Mammary epithelial cell (primary cell): ENCODE results near the gene MAEA.

Experiments
- EZH2 ChIP-seq: IDR thresholded peaks from 2 replicates; pipeline ENCODE4 v1.6.1; 2012; ENCODE audit warnings: low read length, inconsistent platforms, borderline replicate concordance
- TF ChIP-seq, protein P1 (sequence below), 2 donors: IDR thresholded peaks in 1 of 2; conservative IDR thresholded peaks in 1 of 2; 2 replicates each; pipeline ENCODE4 v1.5.1; 2011 to 2012; ENCODE audit warnings: inconsistent platforms in 2 of 2, low read length in 2 of 2, mild to moderate bottlenecking in 2 of 2, control low read depth in 1 of 2, low read depth in 1 of 2; ENCODE audit not compliant: insufficient read depth in 1 of 2; ENCODE audit errors: extremely low read depth in 1 of 2

DNA sequence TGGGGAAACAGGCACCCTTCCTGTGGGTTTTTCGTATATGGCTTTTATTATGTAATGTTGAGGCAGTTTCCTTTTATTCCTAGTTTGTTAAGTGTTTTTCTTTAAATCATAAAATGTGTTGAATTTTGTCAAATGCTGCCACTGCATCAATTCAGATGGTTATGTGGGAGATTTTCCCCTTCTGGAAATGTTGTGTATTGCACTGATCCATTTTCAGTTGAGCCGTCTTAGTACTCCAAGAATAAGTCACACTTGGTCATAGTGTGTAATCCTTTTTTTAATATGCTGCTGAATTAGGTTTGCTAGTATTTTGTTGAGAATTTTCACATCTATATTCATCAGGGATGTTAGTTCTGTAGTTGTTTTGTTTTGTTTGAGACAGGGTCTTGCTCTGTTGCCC, 31.2 kb upstream of the MAEA start:
- no peak for TF ChIP-seq EZH2
- TF ChIP-seq, protein P1, sequence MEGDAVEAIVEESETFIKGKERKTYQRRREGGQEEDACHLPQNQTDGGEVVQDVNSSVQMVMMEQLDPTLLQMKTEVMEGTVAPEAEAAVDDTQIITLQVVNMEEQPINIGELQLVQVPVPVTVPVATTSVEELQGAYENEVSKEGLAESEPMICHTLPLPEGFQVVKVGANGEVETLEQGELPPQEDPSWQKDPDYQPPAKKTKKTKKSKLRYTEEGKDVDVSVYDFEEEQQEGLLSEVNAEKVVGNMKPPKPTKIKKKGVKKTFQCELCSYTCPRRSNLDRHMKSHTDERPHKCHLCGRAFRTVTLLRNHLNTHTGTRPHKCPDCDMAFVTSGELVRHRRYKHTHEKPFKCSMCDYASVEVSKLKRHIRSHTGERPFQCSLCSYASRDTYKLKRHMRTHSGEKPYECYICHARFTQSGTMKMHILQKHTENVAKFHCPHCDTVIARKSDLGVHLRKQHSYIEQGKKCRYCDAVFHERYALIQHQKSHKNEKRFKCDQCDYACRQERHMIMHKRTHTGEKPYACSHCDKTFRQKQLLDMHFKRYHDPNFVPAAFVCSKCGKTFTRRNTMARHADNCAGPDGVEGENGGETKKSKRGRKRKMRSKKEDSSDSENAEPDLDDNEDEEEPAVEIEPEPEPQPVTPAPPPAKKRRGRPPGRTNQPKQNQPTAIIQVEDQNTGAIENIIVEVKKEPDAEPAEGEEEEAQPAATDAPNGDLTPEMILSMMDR (conservative IDR thresholded peaks at IDR 0.05 in 1 of 2, IDR thresholded peaks at IDR 0.05 in 1 of 2; ENCODE audit: extremely low read depth in 1 of 2, insufficient read depth in 1 of 2, low read depth in 1 of 2, low read length in 2 of 2): peak in 1 of 2 donors; percentile 20
